Natural killer cell (primary cell): ENCODE results near the gene TCF19. TPM values are rescaled to one million over a fixed set of nuclear protein-coding genes. Genes with fewer than 3 reads are reported as not detected.

Experiments
- ATAC-seq, 3 donors: fragments of 150-1000 bp in 2 of 3; fragments of 200-7000 bp in 1 of 3; cut with Tn5 transposase; 1 replicate in 1 of 3; 2 replicates in 2 of 3; pipeline ENCODE4 v1.10.0; 2021; ENCODE audit warnings: mild to moderate bottlenecking in 2 of 3, moderate library complexity in 2 of 3
- DNase-seq, 2 donors: peaks; one replicate each; pipeline versions ENCODE4 v3.0.0 to v3.0.0-alpha.2; 2013 to 2021; ENCODE audit warnings: mixed read lengths in 1 of 2
- H3K27ac ChIP-seq: one replicate; pipeline ENCODE4 v1.5.1; 2013; ENCODE audit warnings: mild to moderate bottlenecking, low read length
- H3K27me3 ChIP-seq: one replicate; pipeline ENCODE4 v1.6.1; 2013; ENCODE audit warnings: low read length; ENCODE audit not compliant: control insufficient read depth, insufficient read depth
- H3K36me3 ChIP-seq: one replicate; pipeline ENCODE4 v1.6.1; 2013; ENCODE audit warnings: low read length; ENCODE audit not compliant: control insufficient read depth, insufficient read depth
- H3K4me1 ChIP-seq: one replicate; pipeline ENCODE4 v1.6.1; 2013; ENCODE audit warnings: low read length; ENCODE audit not compliant: control insufficient read depth, insufficient read depth
- H3K4me3 ChIP-seq: one replicate; pipeline ENCODE4 v1.5.1; 2013; ENCODE audit warnings: low read length
- H3K9me3 ChIP-seq: one replicate; pipeline ENCODE4 v1.6.1; 2013; ENCODE audit warnings: low read length; ENCODE audit not compliant: control insufficient read depth, insufficient read depth
- H3K27ac Mint-ChIP-seq, 2 donors: one replicate each; pipeline ENCODE4 v1.8.0; 2022; ENCODE audit warnings: mild to moderate bottlenecking in 2 of 2, mixed read lengths in 2 of 2, moderate library complexity in 1 of 2
- H3K27me3 Mint-ChIP-seq, 2 donors: one replicate each; pipeline ENCODE4 v1.8.0; 2022; ENCODE audit warnings: low read depth in 2 of 2, mixed read lengths in 2 of 2
- H3K36me3 Mint-ChIP-seq: one replicate; pipeline ENCODE4 v1.8.0; 2022; ENCODE audit warnings: mixed read lengths
- H3K4me1 Mint-ChIP-seq, 2 donors: one replicate each; pipeline ENCODE4 v1.8.0; 2022; ENCODE audit warnings: mixed read lengths in 2 of 2
- H3K4me3 Mint-ChIP-seq: one replicate; pipeline ENCODE4 v1.8.0; 2022; ENCODE audit warnings: mild to moderate bottlenecking, moderate library complexity, mixed read lengths
- H3K9me3 Mint-ChIP-seq, 2 donors: one replicate each; pipeline ENCODE4 v1.8.0; 2022; ENCODE audit warnings: mixed read lengths in 2 of 2
- CTCF ChIP-seq: fragments of 200-600 bp; IDR thresholded peaks from one replicate; pipeline ENCODE4 v1.8.0; 2022; ENCODE audit warnings: antibody characterized with exemption
- whole genome bisulfite sequencing: methylation state at CpG from one replicate; pipeline ENCODE4 v1.1.7; 2013; ENCODE audit warnings: missing lambda C conversion rate; ENCODE audit not compliant: insufficient coverage; 5-methylcytosine and 5-hydroxymethylcytosine counted together
- intact Hi-C: fragments of 100-400 bp; cut with micrococcal nuclease; formaldehyde crosslinking; loops from one replicate; pipeline ENCODE4 v1.14.2; 2022
- total RNA-seq, 4 donors: library from RNA; stranded (reverse); fragments of 120-200 nt in 1 of 4; gene quantifications; one replicate each; pipeline versions ENCODE4 v1.2.3 to v1.2.4, GENCODE V29; 2013 to 2022

Gene TCF19
- total RNA-seq, 3 donors from 2014 or later (not counting 1 experiment from before 2014, with no cell fraction given) = 7.2 to 12.0 (median 9.2) TPM

DNA sequence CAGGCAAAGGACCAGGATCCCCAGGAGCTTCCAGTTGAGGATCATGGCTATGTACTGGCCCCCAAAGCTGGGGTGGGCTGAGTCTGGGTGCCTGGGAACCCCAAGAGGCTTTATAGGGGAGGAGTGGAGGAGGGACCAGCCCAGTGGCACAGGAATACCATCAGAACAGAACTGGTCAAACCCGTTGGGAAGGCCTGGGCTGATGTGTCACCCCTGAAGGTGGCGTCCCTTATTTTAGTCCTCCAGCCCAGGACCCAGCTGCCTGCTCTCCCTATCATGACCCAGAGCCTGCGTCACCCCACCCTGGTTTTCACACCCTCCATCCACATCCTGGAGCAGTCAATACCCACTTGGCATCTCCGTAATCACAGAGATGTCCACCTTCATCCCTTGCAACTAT lies 19.4 kb upstream of the TCF19 start, which contains the start of gene PSORS1C2:
Gene PSORS1C2, minus strand, starts transcription at position 85 of the 400 bp plus-strand sequence. Its CDS starts 40 bp downstream, at position 45.
- TF ChIP-seq CTCF = no peak
- H3K27ac Mint-ChIP-seq = no peak within 1 kb of the TSS

DNA sequence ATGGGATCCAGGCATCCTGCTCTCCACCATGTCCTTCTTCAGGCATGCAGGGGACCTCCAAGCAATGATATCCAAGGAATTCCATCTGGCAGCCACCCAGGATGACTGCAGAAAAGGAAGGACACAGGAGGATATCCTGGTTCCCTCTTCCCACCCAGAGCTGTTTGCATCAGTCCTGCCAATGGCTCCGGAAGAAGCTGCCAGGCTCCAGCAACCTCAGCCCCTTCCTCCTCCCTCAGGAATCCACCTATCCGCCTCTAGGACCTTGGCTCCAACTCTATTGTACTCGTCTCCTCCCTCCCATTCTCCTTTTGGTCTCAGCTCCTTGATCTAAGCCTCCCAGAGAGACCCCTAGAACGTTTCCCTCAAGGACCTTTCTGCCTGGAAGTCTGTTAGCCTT lies 18.8 kb upstream of the TCF19 start:
- intact Hi-C loops = no loop called here
- Mint-ChIP-seq H3K36me3 (no peaks in the 10 kb centered on the region), H3K9me3 (no peaks in the 10 kb centered on the region), H3K27me3 (peaks cover 0 to 3% of the 10 kb centered on the region in 2 donors), H3K4me1 (peaks cover 5 to 6% of the 10 kb centered on the region in 2 donors), H3K27ac (no peak overlapping the region), H3K4me3 (no peak overlapping the region)
- no peak for TF ChIP-seq CTCF
- DNase-seq (no peak), ATAC-seq (no peak)
- H3K27ac ChIP-seq = no peak overlapping the region
- peaks cover 6% of the 10 kb centered on the region for H3K4me1 ChIP-seq
- H3K27me3 ChIP-seq = no peaks in the 10 kb centered on the region
- no peak overlapping the region for H3K4me3 ChIP-seq
- H3K9me3 ChIP-seq = no peaks in the 10 kb centered on the region
- 73% methylated on average over 4 of the region's 4 CpGs for WGBS
- H3K36me3 ChIP-seq = no peaks in the 10 kb centered on the region

More for the DNA sequence above, 19.4 kb upstream of the TCF19 start, which contains the start of gene PSORS1C2:
- Histone ChIP-seq H3K36me3 (no peaks in the 10 kb centered on the region), H3K27me3 (no peaks in the 10 kb centered on the region), H3K27ac (no peak within 1 kb of the TSS), H3K4me1 (peaks cover 6% of the 10 kb centered on the region), H3K9me3 (no peaks in the 10 kb centered on the region), H3K4me3 (no peak within 1 kb of the TSS)
- peaks cover 0 to 3% of the 10 kb centered on the region in 2 donors for H3K27me3 Mint-ChIP-seq
- no peak for ATAC-seq
- 82% methylated on average over 4 of the region's 4 CpGs for WGBS
- no peak within 1 kb of the TSS for H3K4me3 Mint-ChIP-seq
- H3K4me1 Mint-ChIP-seq = peaks cover 5 to 6% of the 10 kb centered on the region in 2 donors
- DNase-seq = no peak
- intact Hi-C loops = no loop called here
- no peaks in the 10 kb centered on the region for H3K36me3 Mint-ChIP-seq
- H3K9me3 Mint-ChIP-seq = no peaks in the 10 kb centered on the region

GRCh38 chr6:31140643-31141042 lies 17.7 kb upstream of the TCF19 start:
- no peak for DNase-seq
- no peak overlapping the region for H3K4me3 Mint-ChIP-seq
- H3K36me3 Mint-ChIP-seq = no peaks in the 10 kb centered on the region
- H3K27ac ChIP-seq = no peak overlapping the region
- peaks cover 0 to 3% of the 10 kb centered on the region in 2 donors for H3K27me3 Mint-ChIP-seq
- peaks cover 2% of the 10 kb centered on the region for H3K36me3 ChIP-seq
- H3K4me1 ChIP-seq = peaks cover 6% of the 10 kb centered on the region
- ATAC-seq = no peak
- no peak overlapping the region for H3K4me3 ChIP-seq
- H3K27ac Mint-ChIP-seq = no peak overlapping the region
- 91% methylated on average over 15 of the region's 15 CpGs for WGBS
- TF ChIP-seq CTCF = no peak
- H3K4me1 Mint-ChIP-seq = peaks cover 5 to 6% of the 10 kb centered on the region in 2 donors
- no peaks in the 10 kb centered on the region for H3K9me3 ChIP-seq
- no peaks in the 10 kb centered on the region for H3K9me3 Mint-ChIP-seq
- intact Hi-C loops = no loop called here
- H3K27me3 ChIP-seq = no peaks in the 10 kb centered on the region

DNA sequence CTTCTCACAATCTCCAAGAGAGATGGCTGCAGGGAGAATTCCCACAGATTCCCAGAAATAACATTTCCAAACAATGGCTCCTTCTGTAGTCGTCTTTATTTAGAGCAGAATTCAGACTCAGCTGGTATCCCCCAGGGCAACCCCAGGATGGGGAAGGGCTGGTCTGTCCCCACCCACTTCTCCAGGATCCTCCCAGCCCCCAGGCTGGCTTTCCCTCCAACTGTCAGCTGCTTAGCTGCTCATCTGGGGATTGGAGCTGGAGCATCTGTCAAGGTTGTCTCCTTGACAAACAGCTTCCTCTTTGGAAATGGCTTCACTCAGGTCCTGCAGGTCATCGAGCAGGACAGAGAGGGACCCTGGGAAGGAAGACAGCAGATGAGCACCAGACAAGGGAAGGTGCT lies 16.0 kb upstream of the TCF19 start:
- H3K27ac ChIP-seq = no peak overlapping the region
- H3K4me1 ChIP-seq = peaks cover 6% of the 10 kb centered on the region
- H3K27me3 ChIP-seq = no peaks in the 10 kb centered on the region
- Mint-ChIP-seq H3K36me3 (no peaks in the 10 kb centered on the region), H3K4me1 (peaks cover 4 to 5% of the 10 kb centered on the region in 2 donors), H3K27ac (no peak overlapping the region), H3K4me3 (no peak overlapping the region), H3K9me3 (no peaks in the 10 kb centered on the region), H3K27me3 (peaks cover 0 to 3% of the 10 kb centered on the region in 2 donors)
- TF ChIP-seq CTCF = no peak
- no peak overlapping the region for H3K4me3 ChIP-seq
- no peaks in the 10 kb centered on the region for H3K9me3 ChIP-seq
- WGBS = 86% methylated on average over 2 of the region's 2 CpGs
- intact Hi-C loops = no loop called here
- no peak for ATAC-seq
- peaks cover 2% of the 10 kb centered on the region for H3K36me3 ChIP-seq
- no peak for DNase-seq
